Amygdala (tissue), 56 donors: ENCODE data around the gene CMKLR1.

ENCODE experiments used
- DNase-seq, 56 donors: peaks; one replicate each; lab custom pipeline; 2025; lab: John Stamatoyannopoulos, UW

Gene CMKLR1

DNA sequence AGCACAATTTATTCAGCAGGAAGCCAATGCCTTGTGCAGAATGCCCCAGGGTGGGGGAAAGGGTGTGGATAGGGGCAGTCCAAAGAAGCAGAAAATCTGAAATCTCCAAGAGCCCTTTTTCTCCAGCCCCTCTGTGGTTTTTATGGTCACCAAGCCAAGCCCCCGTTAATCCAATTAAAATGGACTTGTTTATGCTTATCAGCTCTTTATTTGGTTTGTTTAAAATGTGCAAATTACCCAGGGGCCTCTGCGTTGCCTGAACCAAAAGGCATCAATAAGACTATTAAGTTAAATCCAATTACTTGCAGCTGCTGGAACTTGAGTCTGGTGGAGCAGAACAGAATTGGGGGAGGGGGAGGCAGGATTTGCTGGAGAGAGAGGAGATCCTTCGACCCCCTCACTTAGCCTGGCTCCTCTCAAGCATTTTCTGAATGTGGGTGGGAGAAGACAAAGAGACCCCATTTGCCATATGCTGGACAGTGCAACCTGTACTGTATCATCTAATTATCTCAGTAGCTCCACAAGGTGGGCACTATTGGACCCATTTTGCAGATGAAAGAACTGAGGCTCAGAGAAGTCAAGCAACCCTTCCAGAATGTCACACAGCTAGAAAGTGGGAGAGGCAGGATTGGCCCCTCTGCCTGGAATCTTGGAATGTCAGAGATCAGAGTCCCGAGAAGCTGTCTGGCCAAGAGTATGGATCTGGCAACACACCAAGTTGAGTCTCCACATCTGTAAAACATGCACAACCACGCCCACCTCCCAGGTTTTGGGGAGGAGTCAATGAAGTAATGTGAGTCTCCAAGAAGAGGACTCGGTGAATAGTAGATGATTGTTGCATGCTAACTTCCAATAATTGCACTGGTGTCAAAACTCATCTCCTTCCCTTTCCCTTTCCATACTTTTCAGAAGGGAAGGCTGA, 66.9 kb downstream of the CMKLR1 start:
- DNase-seq, result no peak

- no peak for DNase-seq
These were observed 68.3 kb downstream of the CMKLR1 start for GRCh38 chr12:108270849-108271143.

GRCh38 chr12:108270035-108270848, 68.9 kb downstream of the CMKLR1 start:
- no peak for DNase-seq

DNA sequence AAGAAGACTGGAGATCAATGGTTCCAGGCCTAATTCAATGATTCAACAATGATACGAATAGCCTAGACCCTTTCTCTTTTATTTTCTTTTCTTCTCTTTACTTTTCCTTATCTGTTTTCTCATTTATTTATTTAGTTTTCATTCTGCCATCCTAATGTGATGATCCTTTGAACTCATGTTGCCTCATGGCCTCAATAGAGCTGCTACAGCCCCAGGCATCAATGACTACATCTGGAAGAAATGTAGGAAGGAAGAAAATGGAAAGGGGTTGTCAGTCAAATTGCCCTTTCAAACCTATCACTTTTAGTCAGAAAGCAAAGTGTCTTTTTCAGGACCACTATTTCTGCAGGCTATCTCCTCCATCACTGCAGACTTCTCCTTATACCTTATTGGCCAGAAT, 69.9 kb downstream of the CMKLR1 start:
- DNase-seq, result no peak

GRCh38 chr12:108268397-108268796, 70.7 kb downstream of the CMKLR1 start:
- no peak for DNase-seq

- DNase-seq, result no peak
These were observed 71.7 kb downstream of the CMKLR1 start for GRCh38 chr12:108267450-108267849.

GRCh38 chr12:108266131-108266530, 73.0 kb downstream of the CMKLR1 start:
- no peak for DNase-seq

DNA sequence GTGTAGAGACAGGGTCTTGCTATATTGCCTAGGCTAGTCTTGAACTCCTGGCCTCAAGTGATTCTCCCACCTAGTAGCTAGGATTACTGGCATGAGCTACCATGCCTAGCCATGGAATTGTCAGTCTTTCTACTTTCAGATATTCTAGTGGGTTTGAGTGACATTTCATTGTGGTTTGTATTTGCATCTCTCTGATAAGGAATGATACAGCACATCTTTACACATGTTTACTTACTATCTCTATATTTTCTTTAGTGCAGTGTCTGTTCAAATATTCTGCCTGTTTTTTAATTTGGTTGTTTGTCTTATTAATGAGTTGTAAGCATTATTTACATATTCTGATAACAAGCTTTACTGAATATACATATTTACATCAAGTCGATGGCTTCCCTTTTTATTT, 73.6 kb downstream of the CMKLR1 start:
- DNase-seq, result no peak

DNA sequence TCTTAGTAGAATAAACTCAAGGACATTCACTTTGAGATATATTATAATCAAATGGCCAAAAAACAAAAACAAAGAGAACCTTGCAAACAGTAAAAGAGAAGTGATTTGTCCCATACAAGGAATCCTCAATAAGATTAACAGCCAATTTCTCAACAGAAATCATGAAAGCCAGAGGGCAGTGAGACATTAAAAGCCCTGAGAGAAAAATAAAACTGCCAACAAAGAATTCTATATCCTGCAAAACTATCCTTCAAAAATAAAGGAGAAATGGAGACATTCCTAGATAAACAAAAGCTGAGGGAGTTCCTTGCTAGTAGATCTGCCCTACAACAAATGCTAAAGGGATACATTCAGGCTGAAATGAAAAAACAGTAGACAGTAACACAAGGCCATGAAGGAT, 78.1 kb downstream of the CMKLR1 start:
- no peak for DNase-seq

DNA sequence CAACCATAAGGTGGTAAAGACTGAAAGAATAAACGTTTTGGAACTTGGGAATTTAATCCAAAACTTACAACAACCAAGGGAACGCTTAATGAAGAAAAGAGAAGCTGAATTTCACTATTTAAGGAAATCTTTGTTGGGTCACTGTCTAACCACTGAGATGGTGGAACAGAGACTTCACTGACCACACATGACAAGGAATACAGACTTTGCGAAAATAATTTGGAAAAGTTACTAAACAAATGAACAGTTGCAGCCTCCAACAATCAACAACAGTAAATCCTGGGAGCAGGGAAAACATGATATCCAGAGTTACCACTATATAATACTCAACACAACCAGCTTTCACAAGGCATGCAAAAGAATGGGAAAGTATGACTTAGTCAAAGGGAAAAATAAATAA, 79.1 kb downstream of the CMKLR1 start:
- DNase-seq, result no peak

DNA sequence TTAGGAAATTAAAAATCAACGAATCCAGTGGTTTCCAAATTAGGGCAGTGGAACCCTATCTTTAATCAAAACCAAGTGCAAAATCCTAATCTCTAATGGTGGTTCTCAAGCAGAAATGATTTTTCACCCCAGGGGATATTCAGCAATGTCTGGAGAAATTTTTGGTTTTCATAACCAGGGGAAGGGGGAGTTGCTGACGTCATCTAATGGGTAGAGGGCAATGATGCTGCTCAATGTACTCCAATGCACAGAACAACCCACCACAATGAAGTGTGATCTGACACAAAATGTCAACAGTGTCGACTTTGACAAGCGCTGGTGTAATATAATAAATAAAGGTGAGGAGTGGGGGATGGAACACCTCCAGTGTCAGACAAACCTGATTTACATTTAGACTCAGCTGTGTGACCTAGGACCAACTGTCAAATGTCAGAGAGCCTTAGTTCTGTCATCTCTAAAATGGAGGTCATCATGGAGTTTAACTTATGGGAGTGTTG, 81.5 kb downstream of the CMKLR1 start:
- no peak for DNase-seq

DNA sequence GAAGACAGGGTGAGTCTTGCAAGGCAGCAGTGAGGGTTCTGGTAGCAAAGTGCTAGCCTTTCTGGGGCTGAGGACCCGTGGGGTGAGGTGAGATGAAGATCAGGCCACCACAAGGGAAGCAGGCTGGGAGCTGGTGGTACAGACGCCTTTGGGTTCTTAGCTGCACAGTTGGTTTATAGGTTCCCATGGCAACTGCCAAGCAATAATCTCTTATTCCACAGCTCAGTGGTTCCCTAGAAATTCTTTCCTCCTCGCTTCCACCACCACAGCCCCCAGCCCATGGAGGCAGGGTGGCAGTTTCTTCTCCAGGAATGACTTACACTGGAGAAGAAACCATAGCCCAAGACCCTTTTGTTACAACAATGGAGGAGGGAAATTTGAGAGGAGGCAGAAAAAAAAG, 82.1 kb downstream of the CMKLR1 start:
- peak in 1 of 56 donors; percentile 18 for DNase-seq

- no peak for DNase-seq
These were observed 83.9 kb downstream of the CMKLR1 start for GRCh38 chr12:108255252-108255602.

- DNase-seq, result peak in 1 of 56 donors; percentile 13
These were observed 84.4 kb downstream of the CMKLR1 start for GRCh38 chr12:108254517-108255251.

GRCh38 chr12:108254030-108254429, 85.1 kb downstream of the CMKLR1 start:
- no peak for DNase-seq

DNA sequence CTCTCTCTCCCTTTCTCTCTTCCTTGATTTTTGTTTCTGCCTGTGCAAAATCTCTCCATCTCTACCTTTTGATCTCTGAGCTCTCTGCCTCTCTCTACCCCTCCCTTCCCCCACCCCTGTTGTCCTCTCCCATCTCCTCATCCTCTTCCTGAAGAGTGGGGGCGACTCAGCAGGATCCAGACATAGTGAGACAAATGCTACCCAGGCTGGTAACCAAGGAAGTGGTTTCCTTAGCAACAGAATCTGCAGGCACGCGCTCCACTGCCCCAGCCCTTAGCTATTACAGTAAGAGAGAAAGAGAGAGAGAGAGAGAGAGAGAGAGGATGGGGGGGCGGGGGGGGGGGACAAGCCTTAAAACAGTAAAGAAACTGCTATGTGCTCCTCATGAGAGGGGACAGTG, 85.6 kb downstream of the CMKLR1 start:
- DNase-seq, result peak in 38 of 56 donors; percentile 5 to 80 (median 36)

- DNase-seq, result no peak
These were observed 86.6 kb downstream of the CMKLR1 start for GRCh38 chr12:108252523-108252922.

GRCh38 chr12:108248011-108248410, 91.1 kb downstream of the CMKLR1 start:
- no peak for DNase-seq

DNA sequence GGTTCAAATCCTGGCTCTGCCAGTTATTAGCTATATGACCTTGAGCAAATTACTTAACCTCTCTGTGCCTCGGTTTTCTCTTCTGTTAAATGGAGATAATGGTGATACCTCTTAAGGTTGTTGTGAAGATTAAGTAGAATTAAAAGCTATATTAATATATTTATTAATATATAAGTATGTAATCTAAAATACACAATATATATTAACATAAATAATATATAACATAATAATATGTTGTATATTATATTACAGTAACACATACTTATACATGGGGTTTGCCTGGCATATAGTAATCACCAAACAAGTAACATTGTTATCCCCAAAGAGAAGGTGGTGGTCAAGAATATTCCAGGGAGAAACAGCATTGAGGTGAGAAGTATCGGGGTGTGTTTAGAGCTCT, 92.0 kb downstream of the CMKLR1 start:
- DNase-seq, result no peak

DNA sequence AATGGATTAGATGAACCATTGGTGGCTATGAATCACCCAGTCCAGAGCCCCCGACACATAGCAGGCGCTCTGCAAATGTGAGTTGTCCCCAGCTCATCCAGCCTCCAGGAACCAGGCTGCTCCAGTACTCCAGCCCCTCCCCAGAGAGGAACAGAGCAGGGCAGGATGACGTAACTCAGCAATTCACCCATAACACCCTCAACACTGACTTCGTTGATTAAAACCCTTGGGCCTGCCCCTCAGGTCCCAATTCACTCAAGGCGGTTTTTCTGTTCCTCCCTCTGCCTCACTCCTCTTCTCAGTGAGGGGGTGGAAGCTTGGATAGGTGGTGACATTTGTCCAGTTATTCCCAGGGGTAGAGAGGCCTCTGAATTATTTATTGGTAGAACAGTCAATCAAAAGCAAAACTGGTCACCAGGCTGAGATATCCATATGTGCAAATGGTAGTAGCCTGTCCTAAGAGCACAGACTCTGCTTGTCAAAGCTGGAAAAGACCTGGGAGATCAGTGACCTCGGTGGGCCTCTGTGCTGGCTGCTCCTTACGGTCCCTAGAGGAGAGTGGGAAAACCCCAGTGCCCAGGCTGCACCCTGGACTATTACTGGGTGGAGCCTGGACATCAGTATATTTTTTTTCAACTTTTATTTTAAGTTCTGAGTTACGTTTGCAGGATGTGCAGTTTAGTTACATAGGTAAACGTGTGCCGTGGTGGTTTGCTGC, 97.0 kb downstream of the CMKLR1 start:
- no peak for DNase-seq
